OCI-LY1 (cell line): ENCODE results near the gene EVI5L.

Experiments used
- H2AFZ ChIP-seq: fragments of 200-600 bp; sonication (generic), shearing (Covaris generic); 2 replicates; pipeline ENCODE4 v1.6.0; 2014; ENCODE audit warnings: antibody characterized with exemption, mild to moderate bottlenecking, low read length
- H3F3A ChIP-seq: fragments of 200-600 bp; sonication (generic), shearing (Covaris generic); 2 replicates; pipeline ENCODE4 v1.6.0; 2014; ENCODE audit warnings: mild to moderate bottlenecking, antibody characterized with exemption, low read length, moderate library complexity; ENCODE audit not compliant: insufficient read depth
- H3K27ac ChIP-seq: fragments of 200-600 bp; sonication (generic); 2 replicates; pipeline ENCODE4 v1.5.1; 2014; ENCODE audit warnings: low read length, mixed run types, mild to moderate bottlenecking, low read depth; ENCODE audit not compliant: poor library complexity, severe bottlenecking
- H3K27me3 ChIP-seq: fragments of 200-600 bp; sonication (generic); 2 replicates; pipeline ENCODE4 v1.6.0; 2014; ENCODE audit warnings: antibody characterized with exemption, mild to moderate bottlenecking, low read length, moderate library complexity; ENCODE audit not compliant: insufficient read depth
- H3K36me3 ChIP-seq: fragments of 200-600 bp; sonication (generic); 2 replicates; pipeline ENCODE4 v1.6.1; 2014; ENCODE audit warnings: mild to moderate bottlenecking, antibody characterized with exemption, low read length, moderate library complexity, mixed read lengths; ENCODE audit not compliant: insufficient read depth
- H3K4me1 ChIP-seq: fragments of 200-600 bp; sonication (generic); 2 replicates; pipeline ENCODE4 v1.5.1; 2014; ENCODE audit warnings: mild to moderate bottlenecking, low read length, moderate library complexity; ENCODE audit not compliant: insufficient read depth, severe bottlenecking
- H3K4me2 ChIP-seq: fragments of 200-600 bp; sonication (generic), shearing (Covaris generic); 2 replicates; pipeline ENCODE4 v1.6.1; 2014; ENCODE audit warnings: low read length
- H3K4me3 ChIP-seq: fragments of 200-600 bp; sonication (generic); 2 replicates; pipeline ENCODE4 v1.5.1; 2014; ENCODE audit warnings: low read length, low read depth, mild to moderate bottlenecking, mixed read lengths; ENCODE audit not compliant: poor library complexity, severe bottlenecking
- H3K79me2 ChIP-seq: fragments of 200-600 bp; shearing (Covaris generic); 2 replicates; pipeline ENCODE4 v1.6.1; 2016; ENCODE audit warnings: mixed run types, low read length, mixed read lengths; ENCODE audit not compliant: insufficient read depth
- H3K9ac ChIP-seq: fragments of 200-600 bp; sonication (generic), shearing (Covaris generic); 2 replicates; pipeline ENCODE4 v1.6.1; 2014; ENCODE audit warnings: mild to moderate bottlenecking, low read length, mixed read lengths
- H3K9me2 ChIP-seq: fragments of 200-600 bp; sonication (generic), shearing (Covaris generic); 2 replicates; pipeline ENCODE4 v1.6.1; 2014; ENCODE audit warnings: low read depth, mild to moderate bottlenecking, low read length, mixed read lengths
- H3K9me3 ChIP-seq: fragments of 200-600 bp; shearing (Covaris generic); 2 replicates; pipeline ENCODE4 v1.6.1; 2014; ENCODE audit warnings: low read length, mixed read lengths
- H4K20me1 ChIP-seq: fragments of 200-600 bp; sonication (generic), shearing (Covaris generic); 2 replicates; pipeline ENCODE4 v1.6.0; 2016; ENCODE audit warnings: mild to moderate bottlenecking, low read length; ENCODE audit not compliant: insufficient read depth
- EZH2 ChIP-seq: fragments of 200-600 bp; sonication (generic), shearing (Covaris generic); IDR thresholded peaks from 2 replicates; pipeline ENCODE4 v1.8.0; 2017; ENCODE audit warnings: borderline replicate concordance, mixed run types, mild to moderate bottlenecking, antibody characterized with exemption, low read length, moderate library complexity, mixed read lengths
- TF ChIP-seq, protein P1 (sequence below): fragments of 200-600 bp; sonication (generic), shearing (Covaris generic); IDR thresholded peaks from 2 replicates; pipeline ENCODE4 v1.5.1; 2017; ENCODE audit warnings: mild to moderate bottlenecking, antibody characterized with exemption, low read length, moderate library complexity, mixed read lengths

The EVI5L gene

DNA sequence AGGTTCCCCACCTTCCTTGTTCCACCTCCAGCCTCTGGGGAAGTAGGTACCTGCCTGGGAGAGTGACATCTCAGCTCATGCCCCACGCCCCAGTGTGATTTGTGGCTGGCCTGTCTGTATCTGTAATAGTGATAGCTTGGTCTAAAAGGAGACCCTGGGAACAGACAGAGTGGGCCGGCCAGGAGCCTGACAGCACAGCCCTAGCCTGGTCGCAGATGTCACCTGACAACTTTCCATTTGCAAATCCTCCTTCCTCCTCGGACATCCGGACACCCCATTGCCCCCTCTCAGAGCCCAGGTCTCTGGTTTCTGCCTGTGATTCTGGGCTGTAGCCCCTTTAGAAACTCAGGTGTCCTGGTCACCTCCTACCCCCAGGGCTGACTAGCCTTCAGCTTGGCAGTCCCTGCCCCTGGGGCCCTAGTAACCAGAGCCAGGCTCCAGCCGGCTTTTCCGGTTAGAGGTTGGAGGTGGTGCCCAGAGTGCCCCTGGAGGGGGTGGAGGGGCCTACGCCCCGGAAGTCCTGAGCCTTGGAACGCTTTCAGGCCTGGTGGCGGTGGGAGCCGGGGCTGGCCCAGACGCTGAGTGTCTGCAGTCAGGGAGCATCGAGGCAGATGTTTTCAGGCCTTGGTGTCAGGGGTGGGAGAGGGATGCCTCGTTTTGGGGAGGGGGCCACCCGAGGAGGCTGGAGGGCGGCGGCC is 64.7 kb downstream of the EVI5L start:
- no peaks in the 10 kb centered on the region for H3K36me3 ChIP-seq
- H3K9me3 ChIP-seq = no peaks in the 10 kb centered on the region
- H3K27ac ChIP-seq = no peak overlapping the region
- H3K4me3 ChIP-seq = no peak overlapping the region
- H3K79me2 ChIP-seq = no peaks in the 10 kb centered on the region
- H3K9me2 ChIP-seq = no peaks in the 10 kb centered on the region
- peaks cover 6% of the 10 kb centered on the region for H3K4me1 ChIP-seq
- H3F3A ChIP-seq = no peaks in the 10 kb centered on the region
- TF ChIP-seq, protein P1, sequence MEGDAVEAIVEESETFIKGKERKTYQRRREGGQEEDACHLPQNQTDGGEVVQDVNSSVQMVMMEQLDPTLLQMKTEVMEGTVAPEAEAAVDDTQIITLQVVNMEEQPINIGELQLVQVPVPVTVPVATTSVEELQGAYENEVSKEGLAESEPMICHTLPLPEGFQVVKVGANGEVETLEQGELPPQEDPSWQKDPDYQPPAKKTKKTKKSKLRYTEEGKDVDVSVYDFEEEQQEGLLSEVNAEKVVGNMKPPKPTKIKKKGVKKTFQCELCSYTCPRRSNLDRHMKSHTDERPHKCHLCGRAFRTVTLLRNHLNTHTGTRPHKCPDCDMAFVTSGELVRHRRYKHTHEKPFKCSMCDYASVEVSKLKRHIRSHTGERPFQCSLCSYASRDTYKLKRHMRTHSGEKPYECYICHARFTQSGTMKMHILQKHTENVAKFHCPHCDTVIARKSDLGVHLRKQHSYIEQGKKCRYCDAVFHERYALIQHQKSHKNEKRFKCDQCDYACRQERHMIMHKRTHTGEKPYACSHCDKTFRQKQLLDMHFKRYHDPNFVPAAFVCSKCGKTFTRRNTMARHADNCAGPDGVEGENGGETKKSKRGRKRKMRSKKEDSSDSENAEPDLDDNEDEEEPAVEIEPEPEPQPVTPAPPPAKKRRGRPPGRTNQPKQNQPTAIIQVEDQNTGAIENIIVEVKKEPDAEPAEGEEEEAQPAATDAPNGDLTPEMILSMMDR = no peak
- TF ChIP-seq EZH2 = no peak
- no peaks in the 10 kb centered on the region for H3K27me3 ChIP-seq
- H3K4me2 ChIP-seq = no peak overlapping the region
- no peaks in the 10 kb centered on the region for H4K20me1 ChIP-seq
- no peak overlapping the region for H3K9ac ChIP-seq
- H2AFZ ChIP-seq = no peak overlapping the region

DNA sequence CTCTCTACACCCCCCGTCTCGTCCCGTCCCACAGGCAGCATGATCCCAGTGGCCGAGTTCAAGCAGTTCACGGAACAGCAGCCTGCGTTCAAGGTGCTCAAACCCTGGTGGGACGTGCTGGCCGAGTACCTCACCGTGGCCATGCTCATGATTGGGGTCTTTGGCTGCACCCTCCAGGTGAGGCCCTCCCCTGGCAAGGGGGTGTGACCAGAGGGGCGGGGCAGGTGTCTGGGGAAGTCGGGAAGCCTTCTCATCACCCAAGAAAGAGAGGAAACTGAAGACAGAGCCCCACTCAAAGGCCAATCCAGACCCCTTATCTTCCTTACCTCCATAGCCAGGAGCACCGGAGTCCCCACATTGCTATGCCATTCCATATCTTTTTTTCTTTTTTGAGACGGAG is 65.5 kb downstream of the EVI5L start:
- Histone ChIP-seq H4K20me1 (no peaks in the 10 kb centered on the region), H2AFZ (no peak overlapping the region)
- no peak for TF ChIP-seq EZH2
- TF ChIP-seq, protein P1 = no peak

DNA sequence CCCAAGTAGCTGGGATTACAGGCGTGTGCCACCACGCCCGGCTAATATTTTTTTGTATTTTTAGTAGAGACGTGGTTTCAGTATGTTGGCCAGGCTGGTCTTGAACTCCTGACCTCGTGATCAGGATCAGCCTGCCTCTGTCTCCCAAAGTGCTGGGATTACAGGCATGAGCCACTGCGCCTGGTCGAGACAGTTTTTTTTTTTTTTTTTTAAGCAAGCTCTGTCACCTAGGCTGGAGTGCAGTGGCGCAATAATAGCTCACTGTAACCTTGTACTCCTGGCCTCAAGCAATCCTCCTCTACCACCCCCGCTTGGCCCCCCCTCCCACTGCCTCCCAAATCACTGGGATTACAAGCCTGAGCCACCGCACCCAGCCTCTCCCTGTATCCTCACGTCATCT is 67.3 kb downstream of the EVI5L start:
- Histone ChIP-seq H3K27me3 (no peaks in the 10 kb centered on the region), H3K36me3 (no peaks in the 10 kb centered on the region), H4K20me1 (no peaks in the 10 kb centered on the region), H3K9me2 (no peaks in the 10 kb centered on the region), H3K4me1 (peaks cover 6% of the 10 kb centered on the region), H3F3A (no peaks in the 10 kb centered on the region), H3K27ac (no peak overlapping the region), H3K4me2 (no peak overlapping the region), H2AFZ (no peak overlapping the region), H3K9me3 (no peaks in the 10 kb centered on the region), H3K9ac (no peak overlapping the region), H3K4me3 (no peak overlapping the region), H3K79me2 (no peaks in the 10 kb centered on the region)
- TF ChIP-seq, protein P1 = no peak
- TF ChIP-seq EZH2 = no peak

More for the DNA sequence above, 65.5 kb downstream of the EVI5L start:
- Histone ChIP-seq H3K27ac (no peak overlapping the region), H3K36me3 (no peaks in the 10 kb centered on the region), H3K79me2 (no peaks in the 10 kb centered on the region), H3K4me2 (no peak overlapping the region), H3K9me2 (no peaks in the 10 kb centered on the region), H3K9ac (no peak overlapping the region), H3K9me3 (no peaks in the 10 kb centered on the region), H3K27me3 (no peaks in the 10 kb centered on the region), H3K4me1 (peaks cover 6% of the 10 kb centered on the region), H3F3A (no peaks in the 10 kb centered on the region), H3K4me3 (no peak overlapping the region)
